Anterior cingulate cortex (tissue), 58 donors: ENCODE data around the gene SMARCB1.

Experiments
- DNase-seq, 58 donors: peaks; one replicate each; lab custom pipeline; 2025; lab: John Stamatoyannopoulos, UW

SMARCB1 gene

GRCh38 chr22:23760056-23760455, 26.7 kb upstream of the SMARCB1 start:
- no peak for DNase-seq

GRCh38 chr22:23762842-23763578, 23.8 kb upstream of the SMARCB1 start, which contains the start of gene C22orf15:
Gene C22orf15 (plus strand): TSS chr22:23762990. CDS start chr22:23763307, 317 bp downstream.
- DNase-seq: peak in 6 of 58 donors; percentile 14 to 41 (median 27)

- DNase-seq: peak in 2 of 58 donors; percentile 4 to 49
These were observed 23.2 kb upstream of the SMARCB1 start for GRCh38 chr22:23763579-23763945.

GRCh38 chr22:23763954-23764353, 22.8 kb upstream of the SMARCB1 start:
- no peak for DNase-seq

- no peak for DNase-seq
These were observed 21.6 kb upstream of the SMARCB1 start for GRCh38 chr22:23764899-23765881.

GRCh38 chr22:23767303-23767672, 19.5 kb upstream of the SMARCB1 start:
- no peak for DNase-seq

- DNase-seq: peak; percentile 41 to 91 (median 82)
These were observed 18.9 kb upstream of the SMARCB1 start, which contains the start of gene CHCHD10 for GRCh38 chr22:23767673-23768548. Gene CHCHD10 (minus strand): TSS chr22:23767972. CDS start chr22:23767874, 98 bp downstream.

GRCh38 chr22:23769321-23769965, 17.3 kb upstream of the SMARCB1 start:
- no peak for DNase-seq

GRCh38 chr22:23772315-23772648, 14.5 kb upstream of the SMARCB1 start:
- no peak for DNase-seq

- peak in 2 of 58 donors; percentile 7 to 15 for DNase-seq
These were observed 13.9 kb upstream of the SMARCB1 start, which contains the start of gene MMP11 for GRCh38 chr22:23772649-23773473. Gene MMP11 (plus strand): TSS chr22:23772849. CDS start chr22:23772871, 22 bp downstream.

GRCh38 chr22:23773483-23774113, 13.2 kb upstream of the SMARCB1 start:
- no peak for DNase-seq

- DNase-seq: no peak
These were observed 12.4 kb upstream of the SMARCB1 start for GRCh38 chr22:23774114-23774921.

GRCh38 chr22:23774922-23775436, 11.8 kb upstream of the SMARCB1 start:
- DNase-seq: no peak

GRCh38 chr22:23775779-23776375, 10.9 kb upstream of the SMARCB1 start:
- DNase-seq: no peak

GRCh38 chr22:23777776-23778576, 8.8 kb upstream of the SMARCB1 start:
- DNase-seq: no peak

- DNase-seq: no peak
These were observed 8.2 kb upstream of the SMARCB1 start for GRCh38 chr22:23778577-23778900.
